DMS 273 (cell line): Measurements from ENCODE around the gene MAP3K20.
"Not testable (repeated sequence)": the region's sequence is repeated elsewhere in the genome, so short reads cannot be mapped to it uniquely, and the experiment has no call there.

ENCODE experiments used
- DNase-seq: peaks from one replicate; lab custom pipeline; 2025; ENCODE audit not compliant: unreplicated experiment; lab: John Stamatoyannopoulos, UW

The MAP3K20 gene

DNA sequence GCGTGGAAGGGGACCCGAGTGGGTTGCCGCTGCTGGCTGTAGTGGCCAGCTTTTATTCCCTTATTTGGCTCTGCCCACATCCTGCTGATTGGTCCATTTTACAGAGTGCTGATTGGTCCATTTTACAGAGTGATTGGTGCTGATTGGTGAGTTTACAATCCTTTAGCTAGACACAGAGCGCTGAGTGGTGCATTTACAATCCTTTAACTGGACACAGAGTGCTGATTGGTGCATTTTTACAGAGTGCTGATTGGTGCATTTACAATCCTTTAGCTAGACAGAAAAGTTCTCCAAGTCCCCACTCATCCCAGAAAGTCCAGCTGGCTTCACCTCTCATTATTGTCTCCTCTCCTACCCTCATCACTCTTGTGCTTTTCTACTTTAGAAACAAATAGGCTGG lies 225.9 kb downstream of the MAP3K20 start:
- DNase-seq = not testable (repeated sequence)

DNA sequence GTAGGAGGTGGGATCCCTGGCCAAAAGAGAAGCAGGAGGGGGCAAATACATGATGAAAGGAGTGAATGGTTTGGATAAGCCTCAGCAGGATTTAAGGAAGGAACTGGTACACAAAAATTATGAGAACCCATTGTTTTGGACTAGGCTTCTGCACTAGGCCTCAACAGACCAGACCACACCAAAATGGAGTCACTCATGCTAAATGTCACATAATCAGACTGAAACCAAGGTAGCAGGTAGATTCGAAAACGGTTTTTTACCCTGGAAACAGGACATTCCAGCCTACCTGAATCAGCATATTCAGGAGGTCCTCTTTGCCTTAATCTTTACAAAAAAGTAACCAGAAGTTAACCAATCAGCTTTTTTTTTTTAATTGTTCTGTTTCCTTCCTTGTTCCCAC lies 229.7 kb downstream of the MAP3K20 start:
- no peak for DNase-seq

DNA sequence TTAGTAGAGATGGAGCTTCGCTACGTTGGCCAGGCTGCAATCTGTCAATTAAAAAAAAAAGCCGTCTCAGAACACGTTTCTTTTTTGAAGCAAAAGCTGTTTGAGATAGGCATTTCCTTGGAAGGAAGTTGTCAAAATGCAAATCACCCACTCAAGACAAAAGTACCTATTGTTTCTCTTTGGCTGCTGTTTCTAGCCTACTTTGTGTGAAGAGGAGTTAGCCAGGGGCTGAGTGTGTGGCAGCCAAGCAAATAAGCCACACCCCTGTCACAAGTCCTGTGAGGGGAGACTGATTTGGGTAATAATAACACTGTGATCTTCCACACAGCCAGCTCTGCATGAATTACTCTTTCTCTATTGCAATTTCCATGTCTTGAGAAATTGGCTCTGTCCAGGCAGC lies 231.6 kb downstream of the MAP3K20 start:
- DNase-seq = no peak

DNA sequence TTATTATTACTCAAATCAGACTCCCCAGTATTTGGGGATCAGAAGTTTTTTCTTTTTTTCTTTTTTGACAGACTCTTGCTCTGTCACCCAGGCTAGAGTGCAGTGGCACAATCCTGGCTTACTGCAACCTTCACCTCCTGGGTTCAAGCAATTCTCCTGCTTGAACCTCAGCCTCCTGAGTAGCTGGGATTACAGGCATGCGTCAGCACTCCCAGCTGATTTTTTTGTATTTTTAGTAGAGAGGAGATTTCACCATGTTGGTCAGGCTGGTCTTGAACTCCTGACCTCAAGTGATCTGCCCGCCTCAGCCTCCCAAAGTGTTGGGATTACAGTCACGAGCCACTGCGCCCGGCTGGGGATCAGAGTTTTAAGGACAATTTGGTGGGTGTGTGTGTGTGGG lies 233.7 kb downstream of the MAP3K20 start:
- DNase-seq = not testable (repeated sequence)

DNA sequence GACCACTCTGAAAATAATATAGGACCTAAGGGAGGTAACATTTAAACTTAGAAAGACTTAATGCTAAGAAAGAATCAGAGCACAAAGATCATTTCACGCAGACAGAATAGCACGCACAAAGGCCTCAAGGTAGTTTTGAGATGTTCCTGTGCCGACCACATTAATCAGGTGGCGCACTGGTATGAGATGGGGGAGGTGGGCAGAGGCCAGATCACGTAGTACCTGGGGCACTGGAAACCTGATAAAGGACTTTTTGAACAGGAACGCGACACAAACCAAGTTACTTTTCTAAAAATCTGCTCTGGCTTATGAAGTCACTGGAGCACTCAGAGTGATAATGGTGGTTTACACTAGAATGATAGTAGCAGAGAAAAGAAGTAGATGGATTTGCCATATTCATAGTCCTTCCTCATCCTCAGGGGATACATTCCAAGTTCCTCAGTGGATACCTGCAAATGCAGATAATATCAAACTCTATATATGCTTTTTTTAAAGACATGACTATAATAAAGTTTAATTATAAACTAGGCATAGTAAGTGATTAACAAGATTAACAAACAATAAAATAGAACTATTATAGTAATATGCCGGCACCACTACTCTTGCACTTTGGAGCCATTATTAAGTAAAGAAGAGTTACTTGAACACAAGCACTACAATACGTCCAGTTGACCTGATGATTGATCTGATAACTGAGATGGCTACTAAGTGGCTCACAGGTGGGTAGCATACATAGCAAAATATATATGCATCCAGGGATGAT lies 236.4 kb downstream of the MAP3K20 start:
- no peak for DNase-seq
